ENCODE results near the gene BTNL9.
"Not testable (repeated sequence)": the region's sequence is repeated elsewhere in the genome, so short reads cannot be mapped to it uniquely, and the experiment has no call there.

Gene BTNL9

DNA sequence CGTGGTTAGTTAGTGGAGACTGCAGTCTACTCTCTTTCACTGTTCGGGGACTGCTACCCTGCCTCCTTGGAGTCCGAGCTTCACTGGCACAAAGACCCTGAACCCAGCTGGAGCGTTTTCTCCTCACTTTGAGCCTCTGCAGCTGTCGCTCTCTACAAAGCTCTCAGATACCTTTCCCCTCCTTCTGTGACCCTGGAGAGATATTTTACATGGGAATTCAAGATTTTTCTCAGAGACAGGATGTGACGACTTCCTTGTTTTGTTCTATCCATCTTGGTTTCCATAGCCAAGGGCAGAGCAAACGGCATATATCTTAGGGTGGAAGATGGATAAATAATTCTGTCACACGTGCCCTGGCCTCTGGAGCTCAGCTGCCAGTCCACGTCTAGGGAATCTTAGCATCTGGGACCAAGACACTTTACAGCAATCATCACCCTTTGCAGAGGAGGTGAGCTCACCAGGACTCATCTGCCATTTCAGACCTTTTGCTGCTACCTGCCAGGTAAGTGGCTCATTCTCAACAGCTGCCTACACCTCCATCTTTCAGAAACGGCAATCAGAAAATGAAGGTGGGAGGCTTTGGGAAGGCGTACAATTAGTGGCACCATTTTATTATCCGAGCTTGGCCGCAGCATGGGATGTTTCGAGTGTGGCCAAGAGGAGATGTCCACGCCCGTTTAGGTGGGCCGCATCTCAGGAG, at the start of gene BTNL9:
Gene BTNL9, plus strand, starts transcription at position 336 of the 700 bp plus-strand sequence. CDS start 5,224 bp downstream, outside the sequence.
- Histone ChIP-seq H3K4me1 (ENCODE audit: insufficient read depth, poor library complexity, severe bottlenecking) (no peaks in the 10 kb centered on the region), H3K36me3 (ENCODE audit: low read depth) (no peaks in the 10 kb centered on the region), H3K27me3 (ENCODE audit: insufficient read depth, poor library complexity, severe bottlenecking) (peaks cover 29% of the 10 kb centered on the region), H3K4me3 (ENCODE audit: severe bottlenecking) (no peak within 1 kb of the TSS), H3K9me3 (ENCODE audit: severe bottlenecking) (no peaks in the 10 kb centered on the region), H3K27ac (ENCODE audit: poor library complexity, severe bottlenecking) (no peak within 1 kb of the TSS)
- DNase-seq (ENCODE audit: low spot score), result no peak
- TF ChIP-seq, protein P1, sequence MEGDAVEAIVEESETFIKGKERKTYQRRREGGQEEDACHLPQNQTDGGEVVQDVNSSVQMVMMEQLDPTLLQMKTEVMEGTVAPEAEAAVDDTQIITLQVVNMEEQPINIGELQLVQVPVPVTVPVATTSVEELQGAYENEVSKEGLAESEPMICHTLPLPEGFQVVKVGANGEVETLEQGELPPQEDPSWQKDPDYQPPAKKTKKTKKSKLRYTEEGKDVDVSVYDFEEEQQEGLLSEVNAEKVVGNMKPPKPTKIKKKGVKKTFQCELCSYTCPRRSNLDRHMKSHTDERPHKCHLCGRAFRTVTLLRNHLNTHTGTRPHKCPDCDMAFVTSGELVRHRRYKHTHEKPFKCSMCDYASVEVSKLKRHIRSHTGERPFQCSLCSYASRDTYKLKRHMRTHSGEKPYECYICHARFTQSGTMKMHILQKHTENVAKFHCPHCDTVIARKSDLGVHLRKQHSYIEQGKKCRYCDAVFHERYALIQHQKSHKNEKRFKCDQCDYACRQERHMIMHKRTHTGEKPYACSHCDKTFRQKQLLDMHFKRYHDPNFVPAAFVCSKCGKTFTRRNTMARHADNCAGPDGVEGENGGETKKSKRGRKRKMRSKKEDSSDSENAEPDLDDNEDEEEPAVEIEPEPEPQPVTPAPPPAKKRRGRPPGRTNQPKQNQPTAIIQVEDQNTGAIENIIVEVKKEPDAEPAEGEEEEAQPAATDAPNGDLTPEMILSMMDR (IDR thresholded peaks at IDR 0.05; ENCODE audit: poor library complexity, severe bottlenecking), result no peak
- no peak for ATAC-seq (ENCODE audit: low read depth)

DNA sequence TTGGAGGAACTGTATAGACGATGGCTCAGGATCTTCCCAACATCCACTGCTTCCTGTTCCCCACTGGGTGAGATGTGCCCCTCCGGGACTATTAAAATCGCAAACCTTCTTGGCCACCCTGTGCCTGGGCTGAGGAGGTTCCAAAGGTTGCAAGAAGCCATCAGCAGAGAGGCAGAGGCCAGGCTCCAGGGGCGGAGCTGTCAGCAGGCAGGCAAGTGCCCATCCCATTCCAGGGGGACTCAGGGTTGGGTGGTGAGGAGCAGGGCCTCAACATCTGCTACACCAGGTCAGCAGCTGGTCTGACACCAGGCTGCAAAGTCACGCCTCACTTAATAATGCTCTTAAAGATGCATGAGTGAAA, 49.2 kb upstream of the BTNL9 start:
- no peaks in the 10 kb centered on the region for H3K36me3 ChIP-seq (ENCODE audit: low read depth)
- H3K4me1 ChIP-seq (ENCODE audit: insufficient read depth, poor library complexity, severe bottlenecking), result no peaks in the 10 kb centered on the region
- DNase-seq (ENCODE audit: low spot score) (no peak), ATAC-seq (ENCODE audit: low read depth) (no peak)
- H3K9me3 ChIP-seq (ENCODE audit: severe bottlenecking), result no peaks in the 10 kb centered on the region
- peaks cover 3% of the 10 kb centered on the region for H3K27me3 ChIP-seq (ENCODE audit: insufficient read depth, poor library complexity, severe bottlenecking)
- H3K27ac ChIP-seq (ENCODE audit: poor library complexity, severe bottlenecking), result no peak overlapping the region
- TF ChIP-seq, protein P1 (IDR thresholded peaks at IDR 0.05; ENCODE audit: poor library complexity, severe bottlenecking), result no peak
- no peak overlapping the region for H3K4me3 ChIP-seq (ENCODE audit: severe bottlenecking)

DNA sequence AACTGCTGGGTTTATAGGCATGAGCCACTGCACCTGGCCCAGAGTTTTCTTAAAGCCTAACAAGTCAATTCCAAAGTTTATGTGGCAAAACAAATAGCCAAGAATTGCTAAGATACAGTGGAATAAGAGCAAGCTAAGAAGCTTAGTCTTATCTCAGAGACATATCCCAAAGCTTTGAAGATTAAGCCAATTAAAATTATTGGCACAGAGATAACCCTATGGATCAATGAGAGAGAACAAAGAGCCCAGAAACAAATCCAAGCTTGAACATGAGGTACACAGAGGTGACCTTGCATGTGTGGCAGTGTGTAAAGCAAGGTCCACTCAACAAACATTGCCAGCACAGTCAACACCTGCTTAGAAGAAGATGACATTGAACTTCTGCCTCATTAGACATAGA, 38.1 kb upstream of the BTNL9 start:
- no peak for ATAC-seq (ENCODE audit: low read depth)
- Histone ChIP-seq H3K4me3 (ENCODE audit: severe bottlenecking) (no peak overlapping the region), H3K36me3 (ENCODE audit: low read depth) (no peaks in the 10 kb centered on the region), H3K9me3 (ENCODE audit: severe bottlenecking) (no peaks in the 10 kb centered on the region), H3K27ac (ENCODE audit: poor library complexity, severe bottlenecking) (no peak overlapping the region), H3K4me1 (ENCODE audit: insufficient read depth, poor library complexity, severe bottlenecking) (no peaks in the 10 kb centered on the region), H3K27me3 (ENCODE audit: insufficient read depth, poor library complexity, severe bottlenecking) (peaks cover 9% of the 10 kb centered on the region)
- TF ChIP-seq, protein P1 (IDR thresholded peaks at IDR 0.05; ENCODE audit: poor library complexity, severe bottlenecking), result no peak
- DNase-seq (ENCODE audit: low spot score), result no peak

DNA sequence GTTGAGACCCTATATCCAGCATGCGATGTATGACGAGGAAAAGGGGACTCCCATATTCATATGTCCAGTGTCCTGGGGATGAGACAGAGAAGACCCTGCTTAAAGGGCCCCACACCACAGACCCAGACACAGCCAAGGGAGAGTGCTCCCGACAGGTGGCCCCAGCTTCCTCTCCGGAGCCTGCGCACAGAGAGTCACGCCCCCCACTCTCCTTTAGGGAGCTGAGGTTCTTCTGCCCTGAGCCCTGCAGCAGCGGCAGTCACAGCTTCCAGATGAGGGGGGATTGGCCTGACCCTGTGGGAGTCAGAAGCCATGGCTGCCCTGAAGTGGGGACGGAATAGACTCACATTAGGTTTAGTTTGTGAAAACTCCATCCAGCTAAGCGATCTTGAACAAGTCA, 34.3 kb upstream of the BTNL9 start:
- Histone ChIP-seq H3K4me3 (ENCODE audit: severe bottlenecking) (no peak overlapping the region), H3K27me3 (ENCODE audit: insufficient read depth, poor library complexity, severe bottlenecking) (peaks cover 18% of the 10 kb centered on the region), H3K9me3 (ENCODE audit: severe bottlenecking) (no peaks in the 10 kb centered on the region), H3K27ac (ENCODE audit: poor library complexity, severe bottlenecking) (no peak overlapping the region), H3K36me3 (ENCODE audit: low read depth) (no peaks in the 10 kb centered on the region), H3K4me1 (ENCODE audit: insufficient read depth, poor library complexity, severe bottlenecking) (no peaks in the 10 kb centered on the region)
- ATAC-seq (ENCODE audit: low read depth), result no peak
- TF ChIP-seq, protein P1 (IDR thresholded peaks at IDR 0.05; ENCODE audit: poor library complexity, severe bottlenecking), result no peak
- no peak for DNase-seq (ENCODE audit: low spot score)

DNA sequence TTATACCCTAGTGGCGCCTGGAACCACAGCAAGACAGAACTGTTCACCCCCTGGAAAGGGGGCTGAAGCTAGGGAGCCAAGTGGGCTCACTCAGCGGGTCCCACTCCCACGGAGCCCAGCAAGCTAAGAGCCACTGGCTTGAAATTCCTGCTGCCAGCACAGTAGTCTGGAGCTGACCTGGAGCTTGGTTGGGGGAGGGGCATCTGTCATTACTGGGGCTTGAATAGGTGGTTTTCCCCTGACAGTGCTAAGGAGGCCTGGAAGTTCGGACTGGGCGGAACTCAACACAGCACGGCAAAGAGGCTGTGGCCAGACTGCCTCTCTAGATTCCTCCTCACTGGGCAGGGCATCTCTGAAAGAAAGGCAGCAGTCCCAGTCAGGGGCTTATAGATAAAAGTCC, 31.9 kb upstream of the BTNL9 start:
- ATAC-seq (ENCODE audit: low read depth) (no peak), DNase-seq (ENCODE audit: low spot score) (no peak)
- Histone ChIP-seq H3K4me3 (ENCODE audit: severe bottlenecking) (no peak overlapping the region), H3K9me3 (ENCODE audit: severe bottlenecking) (no peaks in the 10 kb centered on the region), H3K36me3 (ENCODE audit: low read depth) (no peaks in the 10 kb centered on the region), H3K27ac (ENCODE audit: poor library complexity, severe bottlenecking) (no peak overlapping the region), H3K4me1 (ENCODE audit: insufficient read depth, poor library complexity, severe bottlenecking) (no peaks in the 10 kb centered on the region), H3K27me3 (ENCODE audit: insufficient read depth, poor library complexity, severe bottlenecking) (peaks cover 22% of the 10 kb centered on the region)
- TF ChIP-seq, protein P1 (IDR thresholded peaks at IDR 0.05; ENCODE audit: poor library complexity, severe bottlenecking), result no peak

DNA sequence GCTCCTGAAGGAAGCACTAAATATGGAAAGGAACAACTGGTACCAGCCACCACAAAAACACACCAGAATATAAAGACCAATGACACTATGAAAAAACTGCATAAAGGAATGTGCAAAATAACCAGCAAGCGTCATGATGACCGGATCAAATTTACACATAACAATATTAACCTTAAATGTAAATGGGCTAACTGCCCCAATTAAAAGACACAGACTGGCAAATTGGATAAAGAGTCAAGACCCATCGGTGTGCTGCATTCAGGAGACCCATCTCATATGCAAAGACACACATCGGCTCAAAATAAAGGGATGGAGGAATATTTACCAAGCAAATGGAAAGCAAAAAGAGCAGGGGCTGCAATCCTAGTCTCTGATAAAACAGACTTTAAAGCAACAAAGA, 30.0 kb upstream of the BTNL9 start:
- H3K9me3 ChIP-seq (ENCODE audit: severe bottlenecking); H3K4me3 ChIP-seq (ENCODE audit: severe bottlenecking); ATAC-seq (ENCODE audit: low read depth); H3K4me1 ChIP-seq (ENCODE audit: insufficient read depth, poor library complexity, severe bottlenecking); H3K36me3 ChIP-seq (ENCODE audit: low read depth); H3K27ac ChIP-seq (ENCODE audit: poor library complexity, severe bottlenecking); DNase-seq (ENCODE audit: low spot score): not testable (repeated sequence)
- H3K27me3 ChIP-seq (ENCODE audit: insufficient read depth, poor library complexity, severe bottlenecking), result peaks cover 22% of the 10 kb centered on the region

DNA sequence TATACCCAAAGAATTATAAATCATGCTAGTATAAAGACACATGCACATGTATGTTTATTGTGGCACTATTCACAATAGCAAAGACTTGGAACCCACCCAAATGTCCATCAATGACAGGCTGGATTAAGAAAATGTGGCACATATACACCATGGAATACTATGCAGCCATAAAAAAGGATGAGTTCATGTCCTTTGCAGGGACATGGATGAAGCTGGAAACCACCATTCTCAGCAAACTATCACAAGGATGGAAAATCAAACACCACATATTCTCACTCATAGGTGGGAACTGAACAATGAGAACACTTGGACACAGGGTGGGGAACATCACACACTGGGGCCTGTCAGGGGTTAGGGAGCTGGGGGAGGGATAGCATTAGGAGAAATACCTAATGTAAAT, 25.4 kb upstream of the BTNL9 start:
- not testable (repeated sequence) for H3K27me3 ChIP-seq (ENCODE audit: insufficient read depth, poor library complexity, severe bottlenecking); H3K4me3 ChIP-seq (ENCODE audit: severe bottlenecking); H3K4me1 ChIP-seq (ENCODE audit: insufficient read depth, poor library complexity, severe bottlenecking); H3K36me3 ChIP-seq (ENCODE audit: low read depth); H3K9me3 ChIP-seq (ENCODE audit: severe bottlenecking); DNase-seq (ENCODE audit: low spot score); H3K27ac ChIP-seq (ENCODE audit: poor library complexity, severe bottlenecking); ATAC-seq (ENCODE audit: low read depth)

All from RWPE2 (cell line).